SIG-M5 treated with dmso at 0.1 percent for 504 hours (cell line): Measurements from ENCODE around the gene KICS2.

Source experiments
- DNase-seq: peaks from one replicate; lab custom pipeline; 2025; ENCODE audit not compliant: unreplicated experiment; lab: John Stamatoyannopoulos, UW

KICS2 gene

DNA sequence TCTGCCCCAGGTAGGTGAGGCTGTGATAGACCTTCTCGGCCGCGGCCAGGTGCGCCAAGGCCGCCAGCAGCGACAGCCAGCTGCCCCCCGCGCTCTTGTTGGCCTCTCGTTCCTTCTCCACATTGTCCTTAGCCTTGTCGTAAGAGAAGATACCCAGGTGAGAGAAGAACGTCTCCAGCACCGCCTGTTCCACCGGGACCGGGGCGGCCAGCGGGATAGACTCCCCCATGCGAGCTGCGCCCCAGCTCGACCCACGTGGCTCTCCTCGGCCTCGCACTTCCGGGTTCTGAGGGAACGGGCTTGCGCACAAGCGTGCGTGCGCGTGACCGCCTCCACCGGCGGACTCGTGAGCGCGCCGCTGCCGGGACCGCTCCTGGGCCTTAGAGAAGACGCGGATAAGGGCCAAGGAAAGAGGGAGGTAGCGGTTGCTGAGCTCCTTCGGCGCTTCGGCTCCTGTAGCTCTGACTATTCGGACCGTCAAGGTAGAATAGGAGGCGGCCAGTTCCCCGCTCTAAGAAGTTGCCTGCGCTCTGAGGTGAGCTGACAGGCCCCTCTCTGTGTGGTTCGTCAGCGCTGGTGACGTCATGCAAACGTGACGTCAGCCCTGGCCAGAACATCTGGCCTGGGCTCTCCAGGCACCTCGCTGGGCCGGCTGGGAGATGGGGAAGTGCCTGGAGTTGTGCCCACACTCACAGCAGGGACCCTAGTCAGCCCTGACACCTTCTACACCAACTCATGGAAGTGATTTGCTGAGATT, at the start of gene KICS2:
KICS2 (minus strand) TSS at position 288 of the 757 bp plus-strand sequence; CDS start at position 229, 59 bp downstream.
- DNase-seq, result peak; percentile 90

DNA sequence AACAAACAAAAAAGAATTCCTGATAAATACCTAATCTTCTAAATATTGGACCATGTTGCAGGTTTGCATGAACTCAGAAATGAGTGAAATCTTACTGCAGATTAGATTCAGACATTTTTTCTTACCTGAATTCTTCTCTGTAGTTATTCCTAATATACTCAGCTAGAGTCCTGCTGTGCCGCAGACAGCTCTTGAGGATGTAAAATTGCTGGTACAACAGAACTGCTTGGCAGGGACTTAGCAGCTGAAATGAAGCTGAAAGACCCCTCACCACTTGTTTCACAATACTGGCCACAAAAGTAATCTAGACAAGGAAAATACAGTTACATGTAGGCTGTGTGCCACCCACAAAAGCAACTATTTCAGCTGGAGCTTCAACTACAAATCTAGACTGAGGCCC, 48.3 kb upstream of the KICS2 start:
- DNase-seq, result no peak

GRCh38 chr12:64269161-64269560, 47.1 kb upstream of the KICS2 start:
- DNase-seq, result no peak

DNA sequence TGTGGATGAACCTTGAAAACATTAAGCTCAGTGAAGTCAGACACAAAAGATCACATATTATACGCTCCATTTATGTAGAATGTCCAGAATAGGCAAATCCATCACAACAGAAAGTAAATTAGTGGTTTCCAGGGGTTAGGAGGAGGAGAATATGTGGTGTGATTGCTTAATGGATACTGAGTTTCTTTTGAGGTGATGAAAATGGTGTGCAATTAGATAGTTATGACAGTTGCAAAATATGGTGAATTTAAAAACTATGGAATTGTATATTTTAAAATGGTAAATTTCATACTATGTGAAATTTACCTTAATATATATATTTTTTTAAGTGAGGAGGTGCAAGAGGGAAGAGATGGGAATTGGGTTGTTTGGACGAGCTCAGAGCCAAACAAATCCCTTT, 46.3 kb upstream of the KICS2 start:
- peak; percentile 10 for DNase-seq

DNA sequence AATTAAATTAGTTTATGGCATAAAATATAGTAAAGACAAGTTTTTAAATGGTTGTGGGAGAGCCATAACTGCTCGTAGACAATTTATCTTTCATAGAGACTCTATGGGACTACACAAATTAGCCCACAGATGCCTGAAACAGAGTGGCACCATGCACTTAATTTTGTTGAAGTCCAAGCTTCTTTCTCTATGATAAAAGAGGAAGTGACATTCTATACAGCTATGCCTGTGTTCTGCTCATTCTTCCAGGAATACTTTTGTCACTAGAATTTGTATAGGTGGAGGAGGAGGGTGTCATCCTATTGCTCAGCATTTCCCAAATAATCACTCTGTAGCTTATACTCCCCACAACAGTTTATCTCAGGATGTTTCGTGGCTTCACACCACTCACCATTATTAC, 43.7 kb upstream of the KICS2 start:
- peak; percentile 11 for DNase-seq

- no peak for DNase-seq
Observed at GRCh38 chr12:64261813-64262212, 39.7 kb upstream of the KICS2 start.

DNA sequence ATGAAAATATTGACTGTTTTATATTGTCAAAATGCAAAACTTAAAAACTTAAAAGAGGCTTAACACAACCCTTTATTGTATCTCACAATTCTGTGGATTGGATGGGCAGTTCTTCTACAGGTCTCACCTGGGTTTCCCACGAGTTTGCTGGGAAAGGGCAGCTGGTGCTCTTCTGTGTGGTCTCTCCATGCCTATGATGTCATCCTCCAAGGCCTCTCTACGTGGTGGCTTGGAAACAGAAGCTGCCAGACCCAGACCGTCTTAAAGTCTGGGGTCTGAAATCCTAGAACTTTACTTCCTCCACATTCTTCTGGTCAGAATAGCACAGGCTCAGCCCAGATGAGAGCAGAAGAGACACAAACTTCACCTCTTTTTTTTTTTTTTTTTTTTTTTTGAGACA, 36.5 kb upstream of the KICS2 start:
- no peak for DNase-seq

DNA sequence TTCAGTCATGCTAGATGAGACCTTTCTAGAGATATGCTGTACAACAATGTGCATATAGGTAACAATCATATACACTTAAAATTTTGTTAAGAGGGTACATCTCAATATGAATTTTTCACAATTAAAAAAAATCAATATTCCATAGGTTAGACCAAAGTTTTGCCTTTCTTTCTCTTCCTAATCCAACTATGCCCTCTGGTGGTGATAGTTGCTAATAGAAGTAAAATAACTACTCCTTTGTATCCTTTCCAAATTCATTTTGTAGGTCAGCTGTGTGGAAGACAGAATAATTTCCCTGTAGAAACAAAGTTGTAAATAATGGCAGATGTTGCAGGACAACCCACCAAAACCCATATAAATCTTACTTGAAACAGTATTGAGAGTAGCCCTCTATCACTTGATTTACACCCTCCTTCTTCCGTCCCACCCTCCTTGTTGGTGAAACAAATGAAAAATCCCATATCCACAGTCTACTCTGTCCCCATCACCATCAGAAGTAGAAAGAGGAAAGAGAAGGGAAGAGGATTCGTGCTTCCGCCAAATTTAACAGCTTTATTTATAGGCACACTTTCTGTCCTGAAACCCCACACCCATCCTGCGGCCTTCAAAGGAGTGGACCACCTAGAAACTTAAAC, 34.2 kb upstream of the KICS2 start:
- peak; percentile 60 for DNase-seq

DNA sequence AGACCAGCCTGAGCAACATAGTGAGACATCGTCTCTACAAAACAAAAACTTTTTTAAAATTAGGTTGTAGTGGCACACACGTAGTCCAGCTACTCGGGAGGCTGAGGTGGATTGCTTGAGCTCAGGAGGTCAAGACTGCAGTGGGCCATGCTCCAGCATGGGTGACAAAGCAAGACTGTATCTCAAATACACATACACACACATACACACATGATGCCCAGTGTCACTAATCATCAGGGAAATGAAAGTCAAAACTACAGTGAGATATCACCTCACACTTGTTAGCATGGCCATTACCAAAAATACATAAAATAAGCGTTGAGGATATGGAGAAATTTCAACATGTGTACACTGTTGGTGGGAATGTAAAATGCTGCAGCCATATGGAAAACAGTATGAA, 33.2 kb upstream of the KICS2 start:
- no peak for DNase-seq

GRCh38 chr12:64253356-64253755, 31.3 kb upstream of the KICS2 start:
- DNase-seq, result no peak

- DNase-seq, result no peak
Observed at GRCh38 chr12:64252681-64253080, 30.6 kb upstream of the KICS2 start.

- no peak for DNase-seq
Observed at GRCh38 chr12:64243809-64244208, 21.7 kb upstream of the KICS2 start.

- no peak for DNase-seq
Observed at GRCh38 chr12:64240781-64241180, 18.7 kb upstream of the KICS2 start.

GRCh38 chr12:64237382-64237781, 15.3 kb upstream of the KICS2 start:
- DNase-seq, result no peak

- DNase-seq, result no peak
Observed at GRCh38 chr12:64236549-64236948, 14.5 kb upstream of the KICS2 start.

- no peak for DNase-seq
Observed at GRCh38 chr12:64232196-64232595, 10.1 kb upstream of the KICS2 start.

DNA sequence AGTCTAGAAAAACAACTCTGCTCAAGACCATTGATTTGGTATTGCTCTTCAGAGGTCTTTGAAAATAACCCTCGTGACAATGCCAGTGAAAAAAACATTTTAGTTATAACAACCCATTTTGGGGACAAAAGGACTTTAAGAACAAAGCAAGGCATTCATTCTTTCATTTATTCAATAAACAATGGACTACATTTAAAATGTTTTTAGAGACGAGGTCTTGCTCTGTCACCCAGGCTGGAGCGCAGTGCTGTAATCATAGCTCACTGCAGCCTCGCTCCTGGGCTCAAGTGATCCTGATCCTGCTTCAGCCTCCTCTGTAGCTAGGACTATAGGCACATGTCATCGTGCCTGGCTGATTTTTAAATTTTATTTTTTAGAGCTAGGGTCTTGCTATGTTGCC, 7.7 kb upstream of the KICS2 start:
- no peak for DNase-seq

DNA sequence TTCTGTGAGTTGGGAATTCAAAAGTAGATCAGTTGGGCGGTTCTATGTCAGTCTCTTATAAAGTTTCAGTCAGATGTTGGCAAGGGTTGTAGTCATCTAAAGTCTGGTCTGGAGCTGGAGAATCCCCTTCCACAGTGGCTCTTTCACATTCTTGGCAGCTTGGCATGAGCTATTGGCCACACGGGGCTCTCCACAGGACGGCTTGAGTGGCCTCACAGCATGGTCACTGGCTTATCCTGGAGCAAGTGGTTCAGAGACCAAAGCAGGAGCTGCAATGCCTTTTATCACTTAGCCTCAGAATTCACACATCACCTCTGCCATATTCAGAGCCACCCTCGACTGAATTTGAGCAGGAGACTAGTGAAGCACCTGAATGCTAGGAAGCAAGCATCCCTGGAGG, 7.1 kb upstream of the KICS2 start:
- DNase-seq, result no peak

GRCh38 chr12:64225626-64226025, 3.5 kb upstream of the KICS2 start:
- no peak for DNase-seq

GRCh38 chr12:64221651-64222008, 466 bp downstream of the KICS2 start:
- DNase-seq, result peak; percentile 54

- no peak for DNase-seq
Observed at GRCh38 chr12:64220046-64220445, 2.0 kb downstream of the KICS2 start.

- no peak for DNase-seq
Observed at GRCh38 chr12:64219145-64219544, 3.0 kb downstream of the KICS2 start.

DNA sequence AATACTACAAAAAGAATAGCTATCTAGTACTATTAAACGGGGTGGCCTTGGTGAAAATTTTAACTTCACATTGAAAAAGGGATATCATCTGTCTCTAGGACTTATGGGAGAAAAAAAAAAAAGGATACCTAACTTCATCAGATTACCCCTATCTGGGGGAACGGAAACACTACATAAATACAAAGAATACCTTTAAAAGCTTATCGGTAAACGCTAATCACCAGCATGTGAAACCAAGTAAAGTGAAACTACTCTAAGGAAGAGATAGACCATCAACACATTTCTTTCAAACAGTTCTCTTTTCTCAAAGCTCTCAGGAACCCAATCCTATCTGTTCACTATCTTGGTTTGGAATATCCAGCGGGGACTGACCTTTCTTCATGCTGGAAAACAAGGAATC, 3.5 kb downstream of the KICS2 start:
- no peak for DNase-seq
